LNCAP (cell line): ENCODE results near the gene RBM33.

ENCODE experiments used
- CTCF ChIP-seq: fragments of 450-650 bp; IDR thresholded peaks from 2 replicates; pipeline ENCODE4 v1.5.1; 2017; ENCODE audit warnings: mild to moderate bottlenecking

Gene RBM33

GRCh38 chr7:155660059-155660757 is 15.7 kb downstream of the RBM33 start:
- no peak for TF ChIP-seq CTCF

GRCh38 chr7:155660758-155661093 is 16.3 kb downstream of the RBM33 start:
- no peak for TF ChIP-seq CTCF

GRCh38 chr7:155662343-155663043 is 18.0 kb downstream of the RBM33 start:
- no peak for TF ChIP-seq CTCF

GRCh38 chr7:155663937-155664336 is 19.5 kb downstream of the RBM33 start:
- no peak for TF ChIP-seq CTCF

GRCh38 chr7:155665079-155665956 is 20.9 kb downstream of the RBM33 start:
- TF ChIP-seq CTCF, result no peak

- TF ChIP-seq CTCF, result no peak
These were observed 21.5 kb downstream of the RBM33 start for GRCh38 chr7:155665957-155666287.

GRCh38 chr7:155667241-155667829 is 22.9 kb downstream of the RBM33 start:
- no peak for TF ChIP-seq CTCF
